Peyer's patch (tissue), 4 donors: ENCODE data around the gene LARP1. TPM values are rescaled to one million over a fixed set of nuclear protein-coding genes. Genes with fewer than 3 reads are reported as not detected.

Experiments used
- DNase-seq, 3 donors: peaks; one replicate each; pipeline ENCODE4 v3.0.0-alpha.2; 2017 to 2019
- H3K27ac ChIP-seq, 4 donors: fragments of 200-600 bp; sonication (generic); one replicate each; pipeline ENCODE4 v1.5.1; 2016 to 2019
- H3K27me3 ChIP-seq, 2 donors: fragments of 200-600 bp; sonication (generic); one replicate each; pipeline ENCODE4 v1.5.1; 2019
- H3K36me3 ChIP-seq, 3 donors: fragments of 200-600 bp; sonication (generic); one replicate each; pipeline ENCODE4 v1.5.1; 2016 to 2019
- H3K4me1 ChIP-seq, 4 donors: fragments of 200-600 bp; sonication (generic); one replicate each; pipeline ENCODE4 v1.5.1; 2016 to 2019
- H3K4me3 ChIP-seq, 4 donors: fragments of 200-600 bp; sonication (generic); 1 replicate in 3 of 4; 2 replicates in 1 of 4; pipeline ENCODE4 v1.5.1; 2016 to 2019; ENCODE audit warnings: mild to moderate bottlenecking in 1 of 4
- H3K9me3 ChIP-seq, 4 donors: fragments of 200-600 bp; sonication (generic); one replicate each; pipeline ENCODE4 v1.5.1; 2016 to 2019; ENCODE audit warnings: mild to moderate bottlenecking in 1 of 4
- POLR2A ChIP-seq, 2 donors: fragments of 450-650 bp; IDR thresholded peaks; one replicate each; pipeline ENCODE4 v1.5.1; 2017; ENCODE audit warnings: antibody characterized with exemption in 2 of 2, mild to moderate bottlenecking in 2 of 2, moderate library complexity in 2 of 2
- total RNA-seq, 4 donors: library from RNA; depleted of rRNA; stranded (reverse); fragments of >200 nt; gene quantifications; one replicate each; pipeline ENCODE4 v1.1.0, GENCODE V29; 2016
- TF ChIP-seq, protein P1 (sequence below), 6 experiments: fragments of 450-650 bp in 4 of 6; fragments of 200-600 bp in 2 of 6; sonication (generic) in 1 of 6; IDR thresholded peaks; one replicate each; pipeline ENCODE4 v1.5.1; 2017 to 2019; ENCODE audit warnings: antibody characterized with exemption in 6 of 6, mild to moderate bottlenecking in 3 of 6, moderate library complexity in 1 of 6

Gene LARP1
- total RNA-seq, 4 donors from 2014 or later: 84.1 to 177 (median 127) TPM

DNA sequence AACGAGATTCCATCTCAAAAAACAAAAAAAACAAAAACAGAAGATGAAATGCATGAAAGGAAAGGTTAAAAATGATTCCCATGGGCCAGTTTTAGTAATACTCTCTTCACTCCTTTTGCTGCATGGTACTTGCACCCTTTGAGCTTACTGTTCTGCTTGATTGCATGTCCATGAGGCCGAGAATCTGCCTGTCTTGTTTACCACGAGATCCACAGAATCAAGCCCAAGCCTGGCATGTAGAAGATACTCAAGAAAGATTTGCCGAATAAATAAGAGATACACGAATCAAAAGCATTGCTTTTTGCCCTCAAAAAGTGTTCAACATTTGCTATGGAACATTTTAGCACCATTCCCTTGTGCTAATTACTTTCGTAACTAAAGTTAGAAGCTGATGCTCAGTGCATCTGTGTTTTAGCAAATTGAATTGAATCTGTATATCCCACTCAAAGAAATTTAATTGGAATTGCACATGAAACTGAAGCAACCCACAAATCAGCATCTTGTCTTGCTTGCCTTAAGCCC, 94.1 kb downstream of the LARP1 start:
- Histone ChIP-seq H3K4me1 (peaks cover 0 to 8% (median 0%) of the 10 kb centered on the region in 4 donors), H3K9me3 (no peaks in the 10 kb centered on the region), H3K27me3 (no peaks in the 10 kb centered on the region), H3K4me3 (peak overlapping the region in 2 of 4 donors; percentile 48 to 49), H3K27ac (peak overlapping the region in 1 of 4 donors; percentile 75), H3K36me3 (no peaks in the 10 kb centered on the region)
- no peak for TF ChIP-seq POLR2A (IDR thresholded peaks at IDR 0.05)
- TF ChIP-seq, protein P1, sequence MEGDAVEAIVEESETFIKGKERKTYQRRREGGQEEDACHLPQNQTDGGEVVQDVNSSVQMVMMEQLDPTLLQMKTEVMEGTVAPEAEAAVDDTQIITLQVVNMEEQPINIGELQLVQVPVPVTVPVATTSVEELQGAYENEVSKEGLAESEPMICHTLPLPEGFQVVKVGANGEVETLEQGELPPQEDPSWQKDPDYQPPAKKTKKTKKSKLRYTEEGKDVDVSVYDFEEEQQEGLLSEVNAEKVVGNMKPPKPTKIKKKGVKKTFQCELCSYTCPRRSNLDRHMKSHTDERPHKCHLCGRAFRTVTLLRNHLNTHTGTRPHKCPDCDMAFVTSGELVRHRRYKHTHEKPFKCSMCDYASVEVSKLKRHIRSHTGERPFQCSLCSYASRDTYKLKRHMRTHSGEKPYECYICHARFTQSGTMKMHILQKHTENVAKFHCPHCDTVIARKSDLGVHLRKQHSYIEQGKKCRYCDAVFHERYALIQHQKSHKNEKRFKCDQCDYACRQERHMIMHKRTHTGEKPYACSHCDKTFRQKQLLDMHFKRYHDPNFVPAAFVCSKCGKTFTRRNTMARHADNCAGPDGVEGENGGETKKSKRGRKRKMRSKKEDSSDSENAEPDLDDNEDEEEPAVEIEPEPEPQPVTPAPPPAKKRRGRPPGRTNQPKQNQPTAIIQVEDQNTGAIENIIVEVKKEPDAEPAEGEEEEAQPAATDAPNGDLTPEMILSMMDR (IDR thresholded peaks at IDR 0.05): no peak
- DNase-seq: peak in 1 of 3 donors; percentile 13

DNA sequence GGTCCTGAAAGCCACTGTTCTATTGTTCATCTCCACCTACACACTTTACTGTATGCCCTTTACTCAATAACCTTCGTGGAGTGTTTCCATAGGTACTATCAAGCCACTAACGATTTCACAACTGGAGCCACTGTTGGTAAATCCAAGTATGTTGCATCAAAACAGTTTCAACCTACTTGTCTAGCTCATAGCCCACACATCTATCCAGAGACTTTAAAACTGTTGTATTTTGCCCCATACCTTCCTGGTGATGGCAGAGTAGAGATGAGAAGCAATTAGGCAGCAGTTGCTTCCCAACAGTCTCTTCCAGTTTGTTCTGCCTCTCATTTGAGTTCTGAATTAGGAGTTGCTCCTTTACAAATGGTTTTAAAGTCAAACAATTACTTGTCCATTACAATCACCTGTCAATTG, 94.6 kb downstream of the LARP1 start:
- Histone ChIP-seq H3K4me1 (peaks cover 0 to 8% (median 0%) of the 10 kb centered on the region in 4 donors), H3K27ac (peak overlapping the region in 3 of 4 donors; percentile 51 to 75 (median 68)), H3K9me3 (no peaks in the 10 kb centered on the region), H3K36me3 (no peaks in the 10 kb centered on the region), H3K4me3 (peak overlapping the region; percentile 19 to 49 (median 36)), H3K27me3 (no peaks in the 10 kb centered on the region)
- DNase-seq: peak in 1 of 3 donors; percentile 0
- TF ChIP-seq, protein P1 (IDR thresholded peaks at IDR 0.05): no peak

DNA sequence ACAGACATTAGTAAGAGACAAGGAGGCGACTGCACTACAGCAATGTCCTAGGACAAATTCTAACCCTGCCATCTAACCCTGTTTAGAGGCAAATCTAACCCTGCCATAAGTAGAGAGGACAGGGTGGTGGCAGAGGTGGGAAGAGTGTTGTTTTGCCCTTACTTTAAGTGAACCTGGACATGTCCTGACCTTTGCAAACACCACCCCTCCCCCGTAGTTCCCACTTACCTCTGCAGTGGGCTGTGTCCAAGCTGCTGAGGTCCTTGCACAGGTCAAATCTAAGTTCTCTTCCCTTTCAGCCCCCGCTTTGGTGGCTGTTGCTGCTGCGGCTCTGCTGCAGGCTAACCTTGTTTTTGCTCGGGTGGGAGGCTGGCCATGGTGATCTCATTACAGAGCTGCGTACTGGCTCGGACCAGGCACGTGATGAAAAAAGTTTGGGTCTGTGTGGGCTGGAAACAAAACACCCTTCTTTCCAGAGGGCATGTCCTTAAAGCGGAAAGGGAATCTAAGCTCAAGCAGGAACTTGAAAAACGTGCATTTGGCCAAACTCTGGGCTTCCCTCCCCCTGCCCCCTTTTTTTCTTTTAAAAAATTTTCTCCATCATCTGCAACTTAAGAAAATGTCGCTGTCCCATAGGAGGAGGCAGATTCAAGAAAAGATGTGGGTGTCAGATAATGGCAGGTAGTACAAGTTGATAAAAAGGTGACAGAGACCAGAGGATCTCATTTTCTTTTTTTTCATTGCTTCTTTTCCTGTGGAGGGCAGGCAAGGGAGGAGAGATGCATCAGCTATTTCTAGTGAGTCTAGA, 95.3 kb downstream of the LARP1 start, which contains the start of gene FAXDC2:
FAXDC2 (minus strand) TSS at position 349 of the 808 bp plus-strand sequence. CDS start 12,425 bp downstream, outside the sequence.
- TF ChIP-seq, protein P1 (IDR thresholded peaks at IDR 0.05): no peak
- no peak for TF ChIP-seq POLR2A (IDR thresholded peaks at IDR 0.05)
- H3K27me3 ChIP-seq: no peaks in the 10 kb centered on the region
- no peaks in the 10 kb centered on the region for H3K36me3 ChIP-seq
- H3K27ac ChIP-seq: peak within 1 kb of the TSS; percentile 43 to 75 (median 60)
- peaks cover 0 to 8% (median 0%) of the 10 kb centered on the region in 4 donors for H3K4me1 ChIP-seq
- H3K4me3 ChIP-seq: peak within 1 kb of the TSS; percentile 19 to 49 (median 36)
- DNase-seq: peak; percentile 19 to 68 (median 57)
- no peaks in the 10 kb centered on the region for H3K9me3 ChIP-seq

DNA sequence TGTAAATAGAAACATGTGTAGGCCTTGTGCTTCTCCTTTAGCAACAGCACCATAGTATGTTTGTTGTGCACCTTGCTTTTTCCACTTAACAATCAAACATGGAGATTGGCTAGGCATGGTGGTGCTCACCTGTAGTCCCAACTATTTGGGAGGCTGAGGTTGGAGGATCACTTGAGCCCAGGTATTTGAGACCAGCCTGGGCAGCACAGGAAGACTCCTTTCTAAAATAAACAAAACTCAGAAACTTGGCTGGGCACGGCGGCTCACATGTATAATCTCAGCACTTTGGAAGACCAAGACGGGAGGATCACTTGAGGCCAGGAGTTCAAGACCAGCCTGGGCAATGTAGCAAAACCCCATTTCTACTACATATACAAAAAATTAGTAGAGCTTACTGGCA, 96.2 kb downstream of the LARP1 start:
- peak overlapping the region in 1 of 4 donors; percentile 75 for H3K27ac ChIP-seq
- H3K36me3 ChIP-seq: no peaks in the 10 kb centered on the region
- no peaks in the 10 kb centered on the region for H3K27me3 ChIP-seq
- H3K4me1 ChIP-seq: peaks cover 0 to 8% (median 0%) of the 10 kb centered on the region in 4 donors
- peak in 1 of 3 donors; percentile 7 for DNase-seq
- TF ChIP-seq POLR2A (IDR thresholded peaks at IDR 0.05): no peak
- TF ChIP-seq, protein P1 (IDR thresholded peaks at IDR 0.05): no peak
- H3K4me3 ChIP-seq: no peak overlapping the region
- H3K9me3 ChIP-seq: no peaks in the 10 kb centered on the region

DNA sequence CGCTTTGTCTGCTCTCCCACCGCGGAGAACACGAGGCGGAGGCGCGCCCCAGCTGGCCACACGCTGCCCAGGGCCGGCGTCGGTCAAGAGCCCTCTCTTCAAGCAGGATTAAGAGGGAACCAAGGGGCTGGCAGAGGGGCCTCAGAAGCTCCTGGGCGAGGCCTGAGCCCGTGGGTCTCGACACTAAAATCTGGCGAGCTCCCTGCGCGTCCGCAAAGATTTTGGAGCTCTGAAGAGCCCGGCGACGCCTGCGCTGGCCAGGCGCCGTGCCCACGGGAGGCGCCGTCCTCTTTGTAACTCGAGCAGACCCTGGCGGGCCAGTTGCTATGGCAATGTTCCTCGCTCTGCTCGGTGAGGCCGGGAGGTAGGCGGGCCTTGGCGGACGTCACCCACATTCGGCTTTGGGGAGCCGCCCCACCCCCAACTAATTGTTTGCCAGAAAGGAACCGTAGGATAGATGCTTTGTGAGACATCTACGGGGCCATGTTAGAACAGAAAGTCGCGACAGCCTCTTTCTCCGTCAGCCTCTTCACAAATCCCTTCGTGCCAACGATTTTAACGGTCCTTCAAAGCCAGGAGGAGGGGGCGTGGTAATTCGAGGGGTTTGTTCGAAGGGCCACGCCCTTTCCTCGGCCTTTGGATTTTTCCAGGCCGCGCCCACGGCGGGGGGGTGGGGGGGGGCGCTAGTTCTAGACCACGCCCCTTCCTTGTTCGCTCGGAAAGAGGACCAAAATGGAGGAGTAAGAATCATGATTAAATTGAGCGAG, 102.5 kb downstream of the LARP1 start:
- TF ChIP-seq, protein P1 (IDR thresholded peaks at IDR 0.05): peak in 1 of 6 experiments; percentile 10
- peak in 1 of 2 donors; percentile 47 for TF ChIP-seq POLR2A (IDR thresholded peaks at IDR 0.05)
- H3K4me1 ChIP-seq: peaks cover 0 to 35% (median 15%) of the 10 kb centered on the region in 4 donors
- DNase-seq: peak; percentile 94 to 96 (median 95)
- H3K27ac ChIP-seq: peak overlapping the region; percentile 97 to 98 (median 98)
- peak overlapping the region; percentile 73 to 93 (median 85) for H3K4me3 ChIP-seq
- no peaks in the 10 kb centered on the region for H3K36me3 ChIP-seq
- H3K27me3 ChIP-seq: no peaks in the 10 kb centered on the region
- H3K9me3 ChIP-seq: no peaks in the 10 kb centered on the region
